B cell (primary cell): ENCODE data around the gene OLFM3. TPM values are rescaled to one million over a fixed set of nuclear protein-coding genes. Genes with fewer than 3 reads are reported as not detected.

Source experiments
- ATAC-seq: fragments of 200-7000 bp; cut with Tn5 transposase; one replicate; pipeline ENCODE4 v1.10.0; 2021; ENCODE audit warnings: low read depth, mild to moderate bottlenecking, moderate number of reproducible peaks, moderate library complexity
- CTCF ChIA-PET: fragments of 350-600 bp; sonication (Branson Sonifier 250); formaldehyde crosslinking; loops from one replicate; lab custom pipeline; 2021; ENCODE audit warnings: antibody characterized with exemption, inconsistent platforms; lab: Charles Lee
- POLR2A ChIA-PET: fragments of 350-600 bp; sonication (Branson Sonifier 250); formaldehyde crosslinking; loops from one replicate; lab custom pipeline; 2021; ENCODE audit warnings: antibody characterized with exemption; lab: Charles Lee
- DNase-seq: peaks from one replicate; pipeline ENCODE4 v3.0.0; 2013
- H2AFZ ChIP-seq: 2 replicates; pipeline ENCODE4 v1.6.1; 2012; ENCODE audit warnings: mild to moderate bottlenecking, low read depth, low read length; ENCODE audit not compliant: insufficient read depth, poor library complexity, severe bottlenecking
- H3K27ac ChIP-seq, 2 donors: 1 replicate in 1 of 2; 2 replicates in 1 of 2; pipeline ENCODE4 v1.5.1; 2012 to 2013; ENCODE audit warnings: low read length in 2 of 2, mild to moderate bottlenecking in 2 of 2, moderate library complexity in 1 of 2
- H3K27me3 ChIP-seq, 4 experiments: fragments of 200-600 bp in 1 of 4; sonication (generic) in 1 of 4; replicated peaks in 1 of 4; 1 replicate in 2 of 4; 2 replicates in 2 of 4; pipeline versions ENCODE4 v1.6.1 to v1.7.0; 2013 to 2016; ENCODE audit warnings: low read length in 3 of 4, mild to moderate bottlenecking in 2 of 4, mixed read lengths in 1 of 4, moderate library complexity in 1 of 4; ENCODE audit not compliant: insufficient read depth in 4 of 4, control insufficient read depth in 3 of 4; ENCODE audit errors: control extremely low read depth in 1 of 4
- H3K36me3 ChIP-seq, 2 experiments: replicated peaks in 1 of 2; 1 replicate in 1 of 2; 2 replicates in 1 of 2; pipeline versions ENCODE4 v1.6.1 to v1.7.1; 2013; ENCODE audit warnings: low read length in 1 of 2; ENCODE audit not compliant: insufficient read depth in 2 of 2, control insufficient read depth in 1 of 2; ENCODE audit errors: control extremely low read depth in 1 of 2, extremely low read depth in 1 of 2
- H3K4me1 ChIP-seq, 2 donors: fragments of 200-600 bp in 1 of 2; sonication (generic) in 1 of 2; 1 replicate in 1 of 2; 2 replicates in 1 of 2; pipeline versions ENCODE4 v1.5.1 to v1.6.1; 2013 to 2017; ENCODE audit warnings: low read length in 2 of 2; ENCODE audit not compliant: control insufficient read depth in 2 of 2, insufficient read depth in 2 of 2
- H3K4me2 ChIP-seq: replicated peaks from 2 replicates; pipeline ENCODE3; 2012; ENCODE audit warnings: mild to moderate bottlenecking, low read depth, low read length; ENCODE audit not compliant: poor library complexity, severe bottlenecking
- H3K4me3 ChIP-seq, 5 experiments: fragments of 200-600 bp in 1 of 5; sonication (generic) in 1 of 5; 1 replicate in 3 of 5; 2 replicates in 2 of 5; pipeline versions ENCODE4 v1.5.1 to v1.7.0; 2011 to 2016; ENCODE audit warnings: low read length in 4 of 5, mild to moderate bottlenecking in 4 of 5, low read depth in 2 of 5, control low read depth in 1 of 5, moderate library complexity in 1 of 5; ENCODE audit not compliant: insufficient read depth in 1 of 5; ENCODE audit errors: control extremely low read depth in 1 of 5, extremely low read depth in 1 of 5
- H3K79me2 ChIP-seq: fragments of 200-600 bp; sonication (generic); one replicate; pipeline ENCODE4 v1.6.0; 2016; ENCODE audit warnings: low read length; ENCODE audit not compliant: control insufficient read depth, insufficient read depth
- H3K9ac ChIP-seq: fragments of 200-600 bp; sonication (generic); 2 replicates; pipeline ENCODE4 v1.6.1; 2017; ENCODE audit warnings: mild to moderate bottlenecking, low read length, moderate library complexity
- H3K9me3 ChIP-seq, 3 donors: one replicate each; pipeline versions ENCODE4 v1.6.1 to v1.7.1; 2013; ENCODE audit warnings: low read length in 2 of 3; ENCODE audit not compliant: control insufficient read depth in 2 of 3, insufficient read depth in 1 of 3; ENCODE audit errors: control extremely low read depth in 1 of 3
- H4K20me1 ChIP-seq: 2 replicates; pipeline ENCODE4 v1.6.0; 2012; ENCODE audit warnings: mild to moderate bottlenecking, low read length; ENCODE audit not compliant: insufficient read depth, control insufficient read depth, poor library complexity, severe bottlenecking
- H3K27ac Mint-ChIP-seq: one replicate; pipeline ENCODE4 v1.8.0; 2021; ENCODE audit warnings: mixed read lengths
- H3K27me3 Mint-ChIP-seq: one replicate; pipeline ENCODE4 v1.8.0; 2021; ENCODE audit warnings: mixed read lengths
- H3K4me1 Mint-ChIP-seq: one replicate; pipeline ENCODE4 v1.8.0; 2021; ENCODE audit warnings: mixed read lengths
- H3K4me3 Mint-ChIP-seq: one replicate; pipeline ENCODE4 v1.8.0; 2021; ENCODE audit warnings: mixed read lengths
- H3K9me3 Mint-ChIP-seq: one replicate; pipeline ENCODE4 v1.8.0; 2022; ENCODE audit warnings: mixed read lengths; ENCODE audit not compliant: insufficient read depth
- EZH2 ChIP-seq: IDR thresholded peaks from 2 replicates; pipeline ENCODE4 v1.6.1; 2012; ENCODE audit warnings: borderline replicate concordance, low read depth, mild to moderate bottlenecking, moderate library complexity, low read length; ENCODE audit not compliant: insufficient read depth, poor library complexity, severe bottlenecking
- WGBS: methylation state at CpG from one replicate; pipeline ENCODE4 v1.1.5; 2013; ENCODE audit warnings: missing lambda C conversion rate; ENCODE audit not compliant: insufficient coverage; 5-methylcytosine and 5-hydroxymethylcytosine counted together
- intact Hi-C: fragments of 100-400 bp; cut with micrococcal nuclease; formaldehyde crosslinking; loops from one replicate; pipeline ENCODE4 v1.10.0; 2022
- polyA plus RNA-seq: library from polyadenylated mRNA; depleted of rRNA; stranded (reverse); fragments of >200 nt; gene quantifications from 2 replicates; pipeline ENCODE4 v1.2.3, GENCODE V29; 2012
- total RNA-seq, 2 donors: library from RNA; stranded (reverse); fragments of 120-200 nt in 1 of 2; gene quantifications; 1 replicate in 1 of 2; 2 replicates in 1 of 2; pipeline versions ENCODE4 v1.2.3 to v1.2.4, GENCODE V29; 2013 to 2022
- TF ChIP-seq, protein P1 (sequence below): fragments of 200-600 bp; IDR thresholded peaks from one replicate; pipeline ENCODE4 v1.8.0; 2022; ENCODE audit warnings: antibody characterized with exemption, mild to moderate bottlenecking

OLFM3 gene
- total and polyA plus RNA-seq, 2 donors (not counting 1 experiment from before 2014, with no cell fraction given) = not detected

DNA sequence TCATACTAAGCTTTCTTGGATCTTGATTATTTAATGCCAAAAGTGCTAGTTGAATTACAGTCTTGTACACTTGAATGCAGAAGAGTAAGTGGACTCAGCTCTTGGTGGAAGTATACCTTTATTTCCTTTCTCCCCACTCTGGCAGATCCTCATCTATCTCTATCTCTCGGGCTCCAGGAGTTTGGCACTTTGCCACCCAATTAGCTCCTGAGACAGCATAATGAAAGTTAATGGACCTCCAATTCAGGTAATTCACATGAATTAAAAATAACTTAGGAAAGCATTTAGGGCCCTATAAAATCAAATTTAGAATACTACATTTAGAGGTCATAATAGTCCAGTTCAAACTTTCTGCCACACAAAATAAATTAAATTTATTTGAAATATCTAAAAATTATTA lies 67.4 kb downstream of the OLFM3 start:
- no peaks in the 10 kb centered on the region for H3K27me3 ChIP-seq
- Mint-ChIP-seq H3K9me3 (no peaks in the 10 kb centered on the region), H3K4me3 (no peak overlapping the region), H3K27ac (no peak overlapping the region), H3K4me1 (no peaks in the 10 kb centered on the region), H3K27me3 (no peaks in the 10 kb centered on the region)
- H3K4me3 ChIP-seq = no peak overlapping the region
- no peaks in the 10 kb centered on the region for H4K20me1 ChIP-seq
- intact Hi-C loops = no loop called here
- WGBS = no CpG with 5 or more reads among the region's 1 CpG
- CTCF ChIA-PET = interaction anchor here (1.1 kb wide), 1 partner anchor 11 kb away, joined by 3 read pairs; no protein-coding TSS in a partner anchor
- H3K4me2 ChIP-seq = no peak overlapping the region
- POLR2A ChIA-PET = no interaction called here
- no peaks in the 10 kb centered on the region for H3K4me1 ChIP-seq
- no peak overlapping the region for H2AFZ ChIP-seq
- TF ChIP-seq, protein P1, sequence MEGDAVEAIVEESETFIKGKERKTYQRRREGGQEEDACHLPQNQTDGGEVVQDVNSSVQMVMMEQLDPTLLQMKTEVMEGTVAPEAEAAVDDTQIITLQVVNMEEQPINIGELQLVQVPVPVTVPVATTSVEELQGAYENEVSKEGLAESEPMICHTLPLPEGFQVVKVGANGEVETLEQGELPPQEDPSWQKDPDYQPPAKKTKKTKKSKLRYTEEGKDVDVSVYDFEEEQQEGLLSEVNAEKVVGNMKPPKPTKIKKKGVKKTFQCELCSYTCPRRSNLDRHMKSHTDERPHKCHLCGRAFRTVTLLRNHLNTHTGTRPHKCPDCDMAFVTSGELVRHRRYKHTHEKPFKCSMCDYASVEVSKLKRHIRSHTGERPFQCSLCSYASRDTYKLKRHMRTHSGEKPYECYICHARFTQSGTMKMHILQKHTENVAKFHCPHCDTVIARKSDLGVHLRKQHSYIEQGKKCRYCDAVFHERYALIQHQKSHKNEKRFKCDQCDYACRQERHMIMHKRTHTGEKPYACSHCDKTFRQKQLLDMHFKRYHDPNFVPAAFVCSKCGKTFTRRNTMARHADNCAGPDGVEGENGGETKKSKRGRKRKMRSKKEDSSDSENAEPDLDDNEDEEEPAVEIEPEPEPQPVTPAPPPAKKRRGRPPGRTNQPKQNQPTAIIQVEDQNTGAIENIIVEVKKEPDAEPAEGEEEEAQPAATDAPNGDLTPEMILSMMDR = no peak
- TF ChIP-seq EZH2 = no peak
- H3K9ac ChIP-seq = no peak overlapping the region
- DNase-seq = no peak
- H3K27ac ChIP-seq = no peak overlapping the region
- H3K79me2 ChIP-seq = no peaks in the 10 kb centered on the region
- ATAC-seq = no peak
- no peaks in the 10 kb centered on the region for H3K9me3 ChIP-seq
- H3K36me3 ChIP-seq = no peaks in the 10 kb centered on the region

DNA sequence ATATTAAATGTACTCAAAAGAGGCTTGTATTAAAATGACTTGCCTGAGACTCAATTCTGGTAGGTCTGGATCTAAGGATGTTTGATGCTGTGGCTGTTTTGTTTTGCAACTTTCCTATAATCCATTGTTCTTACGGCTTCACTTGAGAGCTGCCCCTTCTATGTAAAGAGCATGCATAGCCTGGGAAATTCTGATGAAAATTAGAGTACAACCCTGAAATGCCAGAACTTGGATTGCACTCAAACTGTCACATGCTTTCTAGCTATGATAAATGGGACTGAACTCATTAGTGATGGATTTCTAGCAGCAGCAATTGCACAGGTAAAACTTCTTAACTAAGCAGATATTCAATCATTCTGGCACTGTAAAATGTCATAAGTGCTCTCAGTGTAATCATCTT lies 67.9 kb downstream of the OLFM3 start:
- Histone ChIP-seq H3K27me3 (no peaks in the 10 kb centered on the region), H3K36me3 (no peaks in the 10 kb centered on the region), H3K4me1 (no peaks in the 10 kb centered on the region), H4K20me1 (no peaks in the 10 kb centered on the region), H2AFZ (no peak overlapping the region), H3K4me3 (no peak overlapping the region), H3K27ac (no peak overlapping the region), H3K9ac (no peak overlapping the region), H3K4me2 (no peak overlapping the region), H3K79me2 (no peaks in the 10 kb centered on the region), H3K9me3 (no peaks in the 10 kb centered on the region)
- DNase-seq (no peak), ATAC-seq (no peak)
- Mint-ChIP-seq H3K27ac (no peak overlapping the region), H3K27me3 (no peaks in the 10 kb centered on the region), H3K4me1 (no peaks in the 10 kb centered on the region), H3K4me3 (no peak overlapping the region), H3K9me3 (no peaks in the 10 kb centered on the region)
- ChIA-PET POLR2A (no interaction called here), CTCF (interaction anchor here (1.1 kb wide), 1 partner anchor 11 kb away, joined by 3 read pairs; no protein-coding TSS in a partner anchor)
- WGBS = 100% methylated on average over 1 of the region's 1 CpG
- TF ChIP-seq, protein P1 = no peak
- no peak for TF ChIP-seq EZH2
- intact Hi-C loops = no loop called here
